Hepatocyte (in vitro differentiated cells): ENCODE data around the gene VAV2. TPM values are rescaled to one million over a fixed set of nuclear protein-coding genes. Genes with fewer than 3 reads are reported as not detected.

Experiments used
- DNase-seq: peaks from one replicate; pipeline ENCODE4 v3.0.0-alpha.2; 2016; ENCODE audit warnings: low spot score
- H2AFZ ChIP-seq: fragments of 200-600 bp; sonication (generic); 2 replicates; pipeline ENCODE4 v1.6.0; 2016; ENCODE audit warnings: antibody characterized with exemption, mild to moderate bottlenecking
- H3K27ac ChIP-seq: fragments of 200-600 bp; sonication (generic); 2 replicates; pipeline ENCODE4 v1.5.1; 2016; ENCODE audit warnings: mild to moderate bottlenecking
- H3K27me3 ChIP-seq: fragments of 200-600 bp; sonication (generic); 2 replicates; pipeline ENCODE4 v1.6.1; 2016
- H3K36me3 ChIP-seq: fragments of 200-600 bp; sonication (generic); replicated peaks from 2 replicates; pipeline ENCODE4 v1.5.1; 2016; ENCODE audit warnings: low read depth; ENCODE audit not compliant: insufficient read depth
- H3K4me1 ChIP-seq: fragments of 200-600 bp; sonication (generic); 2 replicates; pipeline ENCODE4 v1.5.1; 2016; ENCODE audit warnings: mild to moderate bottlenecking, moderate library complexity; ENCODE audit not compliant: insufficient read depth
- H3K4me2 ChIP-seq: fragments of 200-600 bp; sonication (generic); 2 replicates; pipeline ENCODE4 v1.6.0; 2016
- H3K4me3 ChIP-seq: fragments of 200-600 bp; sonication (generic); 2 replicates; pipeline ENCODE4 v1.5.1; 2016; ENCODE audit warnings: mild to moderate bottlenecking
- H3K79me2 ChIP-seq: fragments of 200-600 bp; sonication (generic); 2 replicates; pipeline ENCODE4 v1.6.0; 2017; ENCODE audit warnings: mild to moderate bottlenecking
- H3K9me2 ChIP-seq: fragments of 200-600 bp; sonication (generic); replicated peaks from 2 replicates; pipeline ENCODE4 v1.6.0; 2017; ENCODE audit warnings: mild to moderate bottlenecking; ENCODE audit not compliant: insufficient read depth
- H3K9me3 ChIP-seq: fragments of 200-600 bp; sonication (generic); 2 replicates; pipeline ENCODE4 v1.5.1; 2016; ENCODE audit warnings: low read depth, mild to moderate bottlenecking
- H4K20me1 ChIP-seq: fragments of 200-600 bp; sonication (generic); 2 replicates; pipeline ENCODE4 v1.6.0; 2016; ENCODE audit warnings: mild to moderate bottlenecking; ENCODE audit not compliant: insufficient read depth, poor library complexity, severe bottlenecking
- EZH2 ChIP-seq: fragments of 200-600 bp; sonication (generic); IDR thresholded peaks from 2 replicates; pipeline ENCODE4 v1.6.1; 2016; ENCODE audit warnings: antibody characterized with exemption, mild to moderate bottlenecking, borderline replicate concordance
- EZH2phosphoT487 ChIP-seq: fragments of 200-600 bp; sonication (generic); IDR thresholded peaks from one replicate; pipeline ENCODE4 v1.6.1; 2018; ENCODE audit warnings: antibody characterized with exemption, mild to moderate bottlenecking, low read depth, moderate library complexity; ENCODE audit not compliant: unreplicated experiment, severe bottlenecking
- WGBS: methylation state at CpG from one replicate; pipeline ENCODE4 v1.1.6; 2016; ENCODE audit warnings: low lambda C conversion rate; ENCODE audit errors: missing lambda C conversion rate; 5-methylcytosine and 5-hydroxymethylcytosine counted together
- polyA plus RNA-seq: library from polyadenylated mRNA; unstranded; fragments of >200 nt; fragmentation: Nextera tagmentation; extraction: Ambion mirVana; gene quantifications from 2 replicates; pipeline ENCODE4 v1.2.1, GENCODE V29; 2016
- total RNA-seq: library from RNA; depleted of rRNA; stranded (reverse); fragments of >200 nt; gene quantifications from 2 replicates; pipeline ENCODE4 v1.2.3, GENCODE V29; 2014
- TF ChIP-seq, protein P1 (sequence below): fragments of 200-600 bp; sonication (generic); IDR thresholded peaks from 2 replicates; pipeline ENCODE4 v1.5.1; 2016; ENCODE audit warnings: antibody characterized with exemption, mild to moderate bottlenecking; ENCODE audit not compliant: poor library complexity

The VAV2 gene
- total and polyA plus RNA-seq, 2 experiments from 2014 or later, result 24.9 to 27.7 TPM

DNA sequence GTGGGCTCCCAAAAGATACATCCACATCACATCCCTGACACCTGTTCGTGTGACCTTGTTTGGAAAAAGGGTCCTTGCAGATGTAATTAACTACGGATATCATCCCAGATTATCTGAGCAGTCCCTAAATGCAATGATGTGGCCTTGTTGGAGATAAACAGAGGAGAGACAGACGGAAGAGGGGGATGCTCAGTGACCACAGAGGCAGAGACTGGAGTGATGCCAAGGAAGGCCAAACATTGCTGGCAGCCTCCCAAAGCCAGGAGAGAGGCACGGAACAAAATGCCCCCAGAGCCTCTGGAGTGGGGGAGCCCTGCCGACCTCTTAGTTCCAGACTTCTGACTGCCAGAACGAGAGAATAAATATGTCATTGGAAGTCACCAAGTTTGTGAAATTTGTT, 15.0 kb upstream of the VAV2 start:
- H3K27ac ChIP-seq, result no peak overlapping the region
- no peak overlapping the region for H2AFZ ChIP-seq
- H3K4me1 ChIP-seq, result no peaks in the 10 kb centered on the region
- H3K4me2 ChIP-seq, result no peak overlapping the region
- no peak overlapping the region for H3K4me3 ChIP-seq
- no peaks in the 10 kb centered on the region for H3K9me2 ChIP-seq
- H3K79me2 ChIP-seq, result no peaks in the 10 kb centered on the region
- H3K27me3 ChIP-seq, result no peaks in the 10 kb centered on the region
- TF ChIP-seq, protein P1, sequence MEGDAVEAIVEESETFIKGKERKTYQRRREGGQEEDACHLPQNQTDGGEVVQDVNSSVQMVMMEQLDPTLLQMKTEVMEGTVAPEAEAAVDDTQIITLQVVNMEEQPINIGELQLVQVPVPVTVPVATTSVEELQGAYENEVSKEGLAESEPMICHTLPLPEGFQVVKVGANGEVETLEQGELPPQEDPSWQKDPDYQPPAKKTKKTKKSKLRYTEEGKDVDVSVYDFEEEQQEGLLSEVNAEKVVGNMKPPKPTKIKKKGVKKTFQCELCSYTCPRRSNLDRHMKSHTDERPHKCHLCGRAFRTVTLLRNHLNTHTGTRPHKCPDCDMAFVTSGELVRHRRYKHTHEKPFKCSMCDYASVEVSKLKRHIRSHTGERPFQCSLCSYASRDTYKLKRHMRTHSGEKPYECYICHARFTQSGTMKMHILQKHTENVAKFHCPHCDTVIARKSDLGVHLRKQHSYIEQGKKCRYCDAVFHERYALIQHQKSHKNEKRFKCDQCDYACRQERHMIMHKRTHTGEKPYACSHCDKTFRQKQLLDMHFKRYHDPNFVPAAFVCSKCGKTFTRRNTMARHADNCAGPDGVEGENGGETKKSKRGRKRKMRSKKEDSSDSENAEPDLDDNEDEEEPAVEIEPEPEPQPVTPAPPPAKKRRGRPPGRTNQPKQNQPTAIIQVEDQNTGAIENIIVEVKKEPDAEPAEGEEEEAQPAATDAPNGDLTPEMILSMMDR, result no peak
- TF ChIP-seq EZH2, result no peak
- no peak for TF ChIP-seq EZH2phosphoT487
- no peaks in the 10 kb centered on the region for H3K9me3 ChIP-seq
- no peak for DNase-seq
- no peaks in the 10 kb centered on the region for H4K20me1 ChIP-seq
- WGBS, result 63% methylated on average over 6 of the region's 6 CpGs
- no peaks in the 10 kb centered on the region for H3K36me3 ChIP-seq

DNA sequence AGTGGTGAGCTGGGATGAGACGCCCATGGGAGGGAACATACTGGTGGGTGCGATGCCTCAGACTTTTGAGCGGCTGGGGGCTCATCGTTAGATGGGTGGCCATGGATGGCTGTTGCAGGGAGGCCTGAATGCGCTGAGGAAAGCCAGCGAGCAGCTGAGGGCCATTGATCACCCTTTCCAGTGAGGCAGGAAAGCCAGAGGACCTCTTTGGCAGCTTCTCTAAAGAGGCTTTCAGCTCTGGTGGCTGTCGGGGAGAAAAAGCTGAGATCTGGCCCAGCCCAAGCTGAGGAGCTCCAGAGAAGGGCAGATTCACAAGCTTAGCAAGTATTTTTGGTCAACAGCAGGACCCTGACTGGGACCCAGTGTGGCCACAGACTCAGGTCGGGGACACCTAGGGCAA, 13.3 kb upstream of the VAV2 start:
- no peaks in the 10 kb centered on the region for H3K9me2 ChIP-seq
- no peaks in the 10 kb centered on the region for H3K4me1 ChIP-seq
- no peak overlapping the region for H3K27ac ChIP-seq
- no peaks in the 10 kb centered on the region for H3K27me3 ChIP-seq
- H3K4me2 ChIP-seq, result no peak overlapping the region
- no peak for TF ChIP-seq EZH2
- TF ChIP-seq, protein P1, result no peak
- TF ChIP-seq EZH2phosphoT487, result no peak
- H3K79me2 ChIP-seq, result no peaks in the 10 kb centered on the region
- 93% methylated on average over 8 of the region's 8 CpGs for WGBS
- no peak overlapping the region for H3K4me3 ChIP-seq
- DNase-seq, result no peak
- H4K20me1 ChIP-seq, result no peaks in the 10 kb centered on the region
- no peaks in the 10 kb centered on the region for H3K9me3 ChIP-seq
- H2AFZ ChIP-seq, result no peak overlapping the region
- H3K36me3 ChIP-seq, result no peaks in the 10 kb centered on the region

DNA sequence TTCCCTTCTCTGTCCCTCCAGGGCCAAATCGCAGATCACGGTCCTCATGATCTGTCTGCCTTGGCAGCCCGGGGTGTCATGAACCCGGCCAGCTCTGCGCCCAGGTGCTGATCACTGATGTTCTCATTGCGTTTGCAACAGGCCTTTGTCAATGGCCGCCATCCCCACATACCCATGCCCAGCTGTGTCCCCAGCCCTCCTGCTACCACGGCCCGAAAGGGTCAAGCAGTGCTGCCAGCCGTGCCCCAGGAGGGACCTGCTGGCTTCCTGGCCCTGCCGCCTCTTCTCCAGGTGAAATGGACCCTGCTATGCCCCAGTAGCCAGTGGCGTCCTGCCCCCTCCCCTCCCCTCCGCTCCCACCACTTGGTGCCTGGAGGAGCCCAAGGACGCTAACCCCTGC, 12.8 kb upstream of the VAV2 start:
- Histone ChIP-seq H3K27me3 (no peaks in the 10 kb centered on the region), H2AFZ (no peak overlapping the region), H3K36me3 (no peaks in the 10 kb centered on the region), H3K4me2 (no peak overlapping the region), H3K4me3 (no peak overlapping the region), H3K79me2 (no peaks in the 10 kb centered on the region), H3K4me1 (no peaks in the 10 kb centered on the region), H3K9me2 (no peaks in the 10 kb centered on the region), H3K9me3 (no peaks in the 10 kb centered on the region), H4K20me1 (no peaks in the 10 kb centered on the region), H3K27ac (no peak overlapping the region)
- WGBS, result 88% methylated on average over 13 of the region's 14 CpGs
- DNase-seq, result no peak
- TF ChIP-seq, protein P1, result no peak
- TF ChIP-seq EZH2, result no peak
- no peak for TF ChIP-seq EZH2phosphoT487
